NB4 (cell line): Measurements from ENCODE around the gene TENM4.

Experiments used
- DNase-seq: peaks from one replicate; pipeline ENCODE4 v3.0.0; 2010; ENCODE audit warnings: low read depth
- H3K4me3 ChIP-seq: one replicate; pipeline ENCODE4 v1.5.1; 2011; ENCODE audit warnings: mild to moderate bottlenecking, low read depth, low read length, moderate library complexity
- CTCF ChIP-seq: IDR thresholded peaks from one replicate; pipeline ENCODE4 v1.5.1; 2012; ENCODE audit warnings: low read depth, low read length
- MAX ChIP-seq: IDR thresholded peaks from 2 replicates; pipeline ENCODE4 v1.6.1; 2011; ENCODE audit warnings: low read depth, low read length
- MYC ChIP-seq: IDR thresholded peaks from 2 replicates; pipeline ENCODE4 v1.6.1; 2011; ENCODE audit warnings: low read depth, low read length
- POLR2A ChIP-seq: IDR thresholded peaks from 2 replicates; pipeline ENCODE4 v1.6.1; 2011; ENCODE audit warnings: mild to moderate bottlenecking; ENCODE audit not compliant: insufficient read length; ENCODE audit errors: extremely low read depth

TENM4 gene

GRCh38 chr11:78938971-78939370 is 501.9 kb downstream of the TENM4 start:
- no peak for DNase-seq
- no peak for TF ChIP-seq MAX
- no peak for TF ChIP-seq CTCF
- H3K4me3 ChIP-seq = no peak overlapping the region

GRCh38 chr11:78938036-78938435 is 502.8 kb downstream of the TENM4 start:
- no peak overlapping the region for H3K4me3 ChIP-seq
- no peak for DNase-seq
- TF ChIP-seq CTCF = no peak
- no peak for TF ChIP-seq MYC
- no peak for TF ChIP-seq POLR2A
- no peak for TF ChIP-seq MAX

- H3K4me3 ChIP-seq = no peak overlapping the region
- peak; percentile 65 for DNase-seq
Observed at GRCh38 chr11:78935398-78936068, 505.3 kb downstream of the TENM4 start.

GRCh38 chr11:78933350-78933749 is 507.5 kb downstream of the TENM4 start:
- TF ChIP-seq MYC (no peak), MAX (no peak), POLR2A (no peak), CTCF (no peak)
- H3K4me3 ChIP-seq = no peak overlapping the region
- DNase-seq = no peak

More at GRCh38 chr11:78935398-78936068, 505.3 kb downstream of the TENM4 start:
- TF ChIP-seq MYC (no peak), MAX (no peak), POLR2A (no peak), CTCF (no peak)

- TF ChIP-seq POLR2A (no peak), CTCF (no peak), MAX (no peak), MYC (no peak)
- H3K4me3 ChIP-seq = no peak overlapping the region
- DNase-seq = no peak
Observed at GRCh38 chr11:78932757-78933156, 508.1 kb downstream of the TENM4 start.

- DNase-seq = no peak
- TF ChIP-seq POLR2A = no peak
- no peak for TF ChIP-seq MYC
- TF ChIP-seq MAX = no peak
- H3K4me3 ChIP-seq = no peak overlapping the region
Observed at GRCh38 chr11:78931891-78932290, 508.9 kb downstream of the TENM4 start.
